ENCODE data around the gene PCP4L1.

Gene PCP4L1

GRCh38 chr1:161299347-161299746 is 40.8 kb downstream of the PCP4L1 start:
- Histone ChIP-seq H3K4me1 (ENCODE audit: control insufficient read depth in 1 of 2, insufficient read depth in 2 of 2, low read length in 2 of 2) (peaks cover 3 to 6% of the 10 kb centered on the region in 2 donors), H3K36me3 (ENCODE audit: control insufficient read depth in 1 of 2, insufficient read depth in 2 of 2, low read length in 2 of 2) (no peaks in the 10 kb centered on the region), H3K4me3 (ENCODE audit: low read depth in 1 of 2, low read length in 2 of 2) (no peak overlapping the region), H3K27me3 (ENCODE audit: control insufficient read depth in 1 of 2, insufficient read depth in 2 of 2, low read length in 2 of 2) (no peaks in the 10 kb centered on the region), H3K27ac (ENCODE audit: low read depth, low read length) (no peak overlapping the region), H3K9me3 (ENCODE audit: control insufficient read depth in 1 of 2, low read length in 2 of 2) (no peaks in the 10 kb centered on the region), H3K9ac (ENCODE audit: low read depth in 1 of 2, low read length in 2 of 2) (no peak overlapping the region)

GRCh38 chr1:161300478-161300877 is 41.9 kb downstream of the PCP4L1 start:
- H3K4me3 ChIP-seq (ENCODE audit: low read depth in 1 of 2, low read length in 2 of 2), result no peak overlapping the region
- H3K9ac ChIP-seq (ENCODE audit: low read depth in 1 of 2, low read length in 2 of 2), result no peak overlapping the region
- H3K9me3 ChIP-seq (ENCODE audit: control insufficient read depth in 1 of 2, low read length in 2 of 2), result no peaks in the 10 kb centered on the region
- H3K4me1 ChIP-seq (ENCODE audit: control insufficient read depth in 1 of 2, insufficient read depth in 2 of 2, low read length in 2 of 2), result peaks cover 8 to 13% of the 10 kb centered on the region in 2 donors
- no peak overlapping the region for H3K27ac ChIP-seq (ENCODE audit: low read depth, low read length)
- H3K27me3 ChIP-seq (ENCODE audit: control insufficient read depth in 1 of 2, insufficient read depth in 2 of 2, low read length in 2 of 2), result no peaks in the 10 kb centered on the region
- no peaks in the 10 kb centered on the region for H3K36me3 ChIP-seq (ENCODE audit: control insufficient read depth in 1 of 2, insufficient read depth in 2 of 2, low read length in 2 of 2)

GRCh38 chr1:161304927-161305866 is 46.7 kb downstream of the PCP4L1 start:
- Histone ChIP-seq H3K9me3 (ENCODE audit: control insufficient read depth in 1 of 2, low read length in 2 of 2) (no peaks in the 10 kb centered on the region), H3K27ac (ENCODE audit: low read depth, low read length) (no peak overlapping the region), H3K27me3 (ENCODE audit: control insufficient read depth in 1 of 2, insufficient read depth in 2 of 2, low read length in 2 of 2) (no peaks in the 10 kb centered on the region), H3K36me3 (ENCODE audit: control insufficient read depth in 1 of 2, insufficient read depth in 2 of 2, low read length in 2 of 2) (no peaks in the 10 kb centered on the region), H3K4me1 (ENCODE audit: control insufficient read depth in 1 of 2, insufficient read depth in 2 of 2, low read length in 2 of 2) (peaks cover 13 to 14% of the 10 kb centered on the region in 2 donors), H3K4me3 (ENCODE audit: low read depth in 1 of 2, low read length in 2 of 2) (peak overlapping the region; percentile 87 to 96), H3K9ac (ENCODE audit: low read depth in 1 of 2, low read length in 2 of 2) (peak overlapping the region; percentile 80 to 87)

DNA sequence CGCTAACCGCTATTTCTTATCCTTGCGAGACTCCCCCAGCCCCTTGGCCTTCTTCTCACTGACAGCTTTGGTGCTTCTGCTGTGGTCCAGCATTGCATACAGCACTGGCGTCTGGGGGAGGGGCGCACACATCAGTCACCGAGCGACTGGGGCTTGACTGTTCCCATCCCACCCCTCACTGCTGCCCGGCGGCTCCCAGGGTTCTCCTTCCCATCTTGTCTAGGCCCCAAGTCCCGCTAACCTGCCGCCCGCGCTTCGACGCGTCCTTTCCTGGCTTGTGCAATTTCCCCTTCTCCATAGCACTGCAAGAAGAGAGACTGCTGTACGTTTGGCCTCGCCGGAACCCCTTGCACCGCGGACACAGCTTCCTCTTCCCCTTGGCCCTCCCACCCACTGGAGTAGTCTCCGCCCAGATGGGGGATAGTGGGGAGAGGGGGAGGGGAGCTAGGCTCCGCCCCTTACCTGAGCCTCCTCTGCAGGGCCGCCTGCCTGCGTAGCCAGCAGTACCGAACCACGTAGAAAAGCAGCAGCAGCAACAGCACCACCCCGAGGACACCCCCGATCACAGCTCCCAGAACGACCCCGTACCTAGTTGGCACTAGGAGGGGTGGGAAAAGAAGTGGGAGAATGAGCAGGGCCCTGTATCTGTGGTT is 47.4 kb downstream of the PCP4L1 start:
- H3K9me3 ChIP-seq (ENCODE audit: control insufficient read depth in 1 of 2, low read length in 2 of 2), result no peaks in the 10 kb centered on the region
- H3K4me3 ChIP-seq (ENCODE audit: low read depth in 1 of 2, low read length in 2 of 2), result peak overlapping the region; percentile 87 to 96
- H3K27ac ChIP-seq (ENCODE audit: low read depth, low read length), result peak overlapping the region; percentile 36
- H3K9ac ChIP-seq (ENCODE audit: low read depth in 1 of 2, low read length in 2 of 2), result peak overlapping the region; percentile 80 to 87
- H3K4me1 ChIP-seq (ENCODE audit: control insufficient read depth in 1 of 2, insufficient read depth in 2 of 2, low read length in 2 of 2), result peaks cover 13 to 14% of the 10 kb centered on the region in 2 donors
- H3K36me3 ChIP-seq (ENCODE audit: control insufficient read depth in 1 of 2, insufficient read depth in 2 of 2, low read length in 2 of 2), result no peaks in the 10 kb centered on the region
- no peaks in the 10 kb centered on the region for H3K27me3 ChIP-seq (ENCODE audit: control insufficient read depth in 1 of 2, insufficient read depth in 2 of 2, low read length in 2 of 2)

GRCh38 chr1:161307230-161307768 is 48.8 kb downstream of the PCP4L1 start:
- Histone ChIP-seq H3K27ac (ENCODE audit: low read depth, low read length) (peak overlapping the region; percentile 31), H3K27me3 (ENCODE audit: control insufficient read depth in 1 of 2, insufficient read depth in 2 of 2, low read length in 2 of 2) (no peaks in the 10 kb centered on the region), H3K4me1 (ENCODE audit: control insufficient read depth in 1 of 2, insufficient read depth in 2 of 2, low read length in 2 of 2) (peaks cover 13 to 14% of the 10 kb centered on the region in 2 donors), H3K36me3 (ENCODE audit: control insufficient read depth in 1 of 2, insufficient read depth in 2 of 2, low read length in 2 of 2) (no peaks in the 10 kb centered on the region), H3K9ac (ENCODE audit: low read depth in 1 of 2, low read length in 2 of 2) (no peak overlapping the region), H3K4me3 (ENCODE audit: low read depth in 1 of 2, low read length in 2 of 2) (no peak overlapping the region), H3K9me3 (ENCODE audit: control insufficient read depth in 1 of 2, low read length in 2 of 2) (no peaks in the 10 kb centered on the region)

- Histone ChIP-seq H3K9me3 (ENCODE audit: control insufficient read depth in 1 of 2, low read length in 2 of 2) (no peaks in the 10 kb centered on the region), H3K27me3 (ENCODE audit: control insufficient read depth in 1 of 2, insufficient read depth in 2 of 2, low read length in 2 of 2) (no peaks in the 10 kb centered on the region), H3K4me3 (ENCODE audit: low read depth in 1 of 2, low read length in 2 of 2) (no peak overlapping the region), H3K27ac (ENCODE audit: low read depth, low read length) (no peak overlapping the region), H3K36me3 (ENCODE audit: control insufficient read depth in 1 of 2, insufficient read depth in 2 of 2, low read length in 2 of 2) (no peaks in the 10 kb centered on the region), H3K9ac (ENCODE audit: low read depth in 1 of 2, low read length in 2 of 2) (no peak overlapping the region), H3K4me1 (ENCODE audit: control insufficient read depth in 1 of 2, insufficient read depth in 2 of 2, low read length in 2 of 2) (peaks cover 13 to 14% of the 10 kb centered on the region in 2 donors)
Measured at GRCh38 chr1:161307892-161308638, 49.5 kb downstream of the PCP4L1 start.

- H3K27me3 ChIP-seq (ENCODE audit: control insufficient read depth in 1 of 2, insufficient read depth in 2 of 2, low read length in 2 of 2), result no peaks in the 10 kb centered on the region
- H3K9me3 ChIP-seq (ENCODE audit: control insufficient read depth in 1 of 2, low read length in 2 of 2), result no peaks in the 10 kb centered on the region
- H3K4me1 ChIP-seq (ENCODE audit: control insufficient read depth in 1 of 2, insufficient read depth in 2 of 2, low read length in 2 of 2), result peaks cover 10 to 16% of the 10 kb centered on the region in 2 donors
- no peak within 1 kb of the TSS for H3K9ac ChIP-seq (ENCODE audit: low read depth in 1 of 2, low read length in 2 of 2)
- H3K36me3 ChIP-seq (ENCODE audit: control insufficient read depth in 1 of 2, insufficient read depth in 2 of 2, low read length in 2 of 2), result no peaks in the 10 kb centered on the region
- H3K27ac ChIP-seq (ENCODE audit: low read depth, low read length), result no peak within 1 kb of the TSS
- H3K4me3 ChIP-seq (ENCODE audit: low read depth in 1 of 2, low read length in 2 of 2), result no peak within 1 kb of the TSS
Measured at GRCh38 chr1:161309868-161310267, 51.3 kb downstream of the PCP4L1 start, which contains the start of gene MPZ. TSS of gene MPZ (minus strand) at chr1:161309968. CDS start at chr1:161309905, 63 bp downstream.

GRCh38 chr1:161311595-161312181 is 53.1 kb downstream of the PCP4L1 start:
- peaks cover 18 to 19% of the 10 kb centered on the region in 2 donors for H3K4me1 ChIP-seq (ENCODE audit: control insufficient read depth in 1 of 2, insufficient read depth in 2 of 2, low read length in 2 of 2)
- H3K4me3 ChIP-seq (ENCODE audit: low read depth in 1 of 2, low read length in 2 of 2), result no peak overlapping the region
- H3K9me3 ChIP-seq (ENCODE audit: control insufficient read depth in 1 of 2, low read length in 2 of 2), result no peaks in the 10 kb centered on the region
- H3K27ac ChIP-seq (ENCODE audit: low read depth, low read length), result no peak overlapping the region
- no peak overlapping the region for H3K9ac ChIP-seq (ENCODE audit: low read depth in 1 of 2, low read length in 2 of 2)
- no peaks in the 10 kb centered on the region for H3K36me3 ChIP-seq (ENCODE audit: control insufficient read depth in 1 of 2, insufficient read depth in 2 of 2, low read length in 2 of 2)
- no peaks in the 10 kb centered on the region for H3K27me3 ChIP-seq (ENCODE audit: control insufficient read depth in 1 of 2, insufficient read depth in 2 of 2, low read length in 2 of 2)

- Histone ChIP-seq H3K4me1 (ENCODE audit: control insufficient read depth in 1 of 2, insufficient read depth in 2 of 2, low read length in 2 of 2) (peaks cover 17 to 21% of the 10 kb centered on the region in 2 donors), H3K27me3 (ENCODE audit: control insufficient read depth in 1 of 2, insufficient read depth in 2 of 2, low read length in 2 of 2) (no peaks in the 10 kb centered on the region), H3K27ac (ENCODE audit: low read depth, low read length) (peak overlapping the region; percentile 78), H3K36me3 (ENCODE audit: control insufficient read depth in 1 of 2, insufficient read depth in 2 of 2, low read length in 2 of 2) (no peaks in the 10 kb centered on the region), H3K9me3 (ENCODE audit: control insufficient read depth in 1 of 2, low read length in 2 of 2) (no peaks in the 10 kb centered on the region), H3K9ac (ENCODE audit: low read depth in 1 of 2, low read length in 2 of 2) (peak overlapping the region; percentile 99), H3K4me3 (ENCODE audit: low read depth in 1 of 2, low read length in 2 of 2) (peak overlapping the region; percentile 89 to 92)
Measured at GRCh38 chr1:161313554-161314200, 55.1 kb downstream of the PCP4L1 start.

All from duodenal mucosa (tissue), 2 donors.